Measurements from ENCODE around the gene SLC17A2.

Gene SLC17A2

DNA sequence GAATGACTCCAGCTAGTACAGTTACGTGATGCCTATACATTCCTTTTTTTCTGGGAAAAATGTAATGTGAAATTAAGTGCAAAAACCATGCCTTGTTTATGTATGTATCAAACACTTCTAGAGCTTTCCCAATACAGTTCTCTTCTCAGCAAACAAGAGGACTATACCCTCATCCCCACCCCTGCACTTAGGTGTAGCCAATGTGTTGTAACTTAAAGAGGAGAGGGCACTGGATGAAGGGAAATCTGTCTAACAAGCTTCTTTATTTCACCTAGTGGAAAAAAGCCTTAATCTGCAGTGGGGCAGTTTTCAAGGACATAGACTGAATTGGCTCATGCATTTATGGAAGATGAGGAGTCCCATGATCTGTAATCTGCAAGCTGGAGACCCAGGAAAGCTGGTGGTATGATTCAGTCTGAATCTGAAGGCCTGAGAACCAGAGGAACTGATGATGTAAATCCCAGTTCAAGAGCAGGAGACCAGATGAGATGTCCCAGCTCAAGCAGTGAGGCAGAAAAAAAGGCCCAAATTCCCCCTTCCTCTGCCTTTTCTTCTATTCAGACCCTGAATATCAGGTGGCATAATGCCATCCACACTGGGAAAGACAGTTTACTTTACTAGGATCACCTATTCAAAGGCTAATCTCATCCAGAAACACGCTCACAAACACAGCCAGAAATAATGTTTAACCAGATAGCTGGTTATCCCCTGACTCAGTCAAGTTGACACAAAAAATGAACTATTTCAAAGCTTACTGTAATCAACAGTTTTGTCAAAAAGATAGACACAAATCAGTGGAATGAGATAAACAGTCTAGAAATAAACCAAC lies 30.7 kb downstream of the SLC17A2 start:
- Mint-ChIP-seq H3K4me3 (no peak overlapping the region), H3K4me1 (no peaks in the 10 kb centered on the region), H3K27me3 (ENCODE audit: low read depth, poor library complexity) (no peaks in the 10 kb centered on the region), H3K27ac (no peak overlapping the region), H3K36me3 (ENCODE audit: low read depth) (no peaks in the 10 kb centered on the region), H3K9me3 (no peaks in the 10 kb centered on the region)
- TF ChIP-seq, protein P1, sequence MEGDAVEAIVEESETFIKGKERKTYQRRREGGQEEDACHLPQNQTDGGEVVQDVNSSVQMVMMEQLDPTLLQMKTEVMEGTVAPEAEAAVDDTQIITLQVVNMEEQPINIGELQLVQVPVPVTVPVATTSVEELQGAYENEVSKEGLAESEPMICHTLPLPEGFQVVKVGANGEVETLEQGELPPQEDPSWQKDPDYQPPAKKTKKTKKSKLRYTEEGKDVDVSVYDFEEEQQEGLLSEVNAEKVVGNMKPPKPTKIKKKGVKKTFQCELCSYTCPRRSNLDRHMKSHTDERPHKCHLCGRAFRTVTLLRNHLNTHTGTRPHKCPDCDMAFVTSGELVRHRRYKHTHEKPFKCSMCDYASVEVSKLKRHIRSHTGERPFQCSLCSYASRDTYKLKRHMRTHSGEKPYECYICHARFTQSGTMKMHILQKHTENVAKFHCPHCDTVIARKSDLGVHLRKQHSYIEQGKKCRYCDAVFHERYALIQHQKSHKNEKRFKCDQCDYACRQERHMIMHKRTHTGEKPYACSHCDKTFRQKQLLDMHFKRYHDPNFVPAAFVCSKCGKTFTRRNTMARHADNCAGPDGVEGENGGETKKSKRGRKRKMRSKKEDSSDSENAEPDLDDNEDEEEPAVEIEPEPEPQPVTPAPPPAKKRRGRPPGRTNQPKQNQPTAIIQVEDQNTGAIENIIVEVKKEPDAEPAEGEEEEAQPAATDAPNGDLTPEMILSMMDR (IDR thresholded peaks at IDR 0.05) = no peak
- DNase-seq = no peak

DNA sequence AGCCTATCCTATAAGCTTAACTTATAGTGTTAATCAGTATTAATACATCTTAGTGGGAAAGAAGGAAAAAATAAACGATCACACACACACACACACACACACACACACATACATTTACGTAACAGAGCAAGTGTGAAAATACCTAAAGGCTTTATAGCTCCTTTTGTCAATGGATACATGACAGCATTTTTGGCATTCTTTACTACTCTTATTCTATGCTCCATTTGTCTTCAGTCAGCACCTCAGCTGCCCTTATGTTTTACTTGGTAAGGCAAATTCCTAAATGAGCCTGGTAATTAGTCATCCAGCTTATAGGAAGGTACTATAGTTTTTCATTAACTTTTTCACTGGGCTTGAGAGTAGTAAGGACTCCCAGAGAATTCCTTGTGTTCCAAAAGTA lies 31.4 kb downstream of the SLC17A2 start:
- Mint-ChIP-seq H3K4me1 (no peaks in the 10 kb centered on the region), H3K9me3 (no peaks in the 10 kb centered on the region), H3K4me3 (no peak overlapping the region), H3K27me3 (ENCODE audit: low read depth, poor library complexity) (no peaks in the 10 kb centered on the region), H3K36me3 (ENCODE audit: low read depth) (no peaks in the 10 kb centered on the region), H3K27ac (no peak overlapping the region)
- DNase-seq = no peak
- TF ChIP-seq, protein P1 (IDR thresholded peaks at IDR 0.05) = no peak

DNA sequence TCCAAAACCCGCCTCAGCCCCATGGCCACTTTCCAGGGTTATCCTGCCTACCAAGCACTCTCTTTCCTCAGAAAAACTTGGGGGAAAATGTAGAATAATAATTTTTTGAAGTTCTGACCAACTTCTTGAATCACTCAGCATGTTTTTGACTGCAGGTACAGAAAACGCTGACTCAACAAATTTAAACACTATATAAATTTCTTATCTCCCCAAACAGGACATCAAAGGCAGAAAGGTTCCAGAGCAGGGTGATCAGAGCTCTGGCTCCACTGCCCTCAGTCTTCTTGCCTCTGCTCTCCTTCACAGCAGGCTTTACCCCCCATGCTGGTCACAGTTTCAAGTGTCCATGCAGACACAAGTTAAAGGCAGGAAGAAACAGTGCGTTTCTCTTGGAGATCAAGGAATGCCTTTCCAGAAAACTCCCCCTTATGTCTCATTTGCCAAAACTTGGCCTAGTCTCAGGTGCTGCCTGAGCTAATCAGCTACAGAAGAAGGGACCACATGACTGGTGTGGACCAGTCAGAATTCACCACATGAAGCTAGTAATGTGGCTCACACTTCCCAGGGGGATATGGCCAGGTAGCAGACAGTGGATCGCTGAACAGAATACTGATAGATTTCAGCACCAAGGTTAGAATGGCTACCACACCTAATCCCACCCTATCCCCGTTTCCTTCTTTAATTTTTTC lies 32.1 kb downstream of the SLC17A2 start:
- no peaks in the 10 kb centered on the region for H3K9me3 Mint-ChIP-seq

DNA sequence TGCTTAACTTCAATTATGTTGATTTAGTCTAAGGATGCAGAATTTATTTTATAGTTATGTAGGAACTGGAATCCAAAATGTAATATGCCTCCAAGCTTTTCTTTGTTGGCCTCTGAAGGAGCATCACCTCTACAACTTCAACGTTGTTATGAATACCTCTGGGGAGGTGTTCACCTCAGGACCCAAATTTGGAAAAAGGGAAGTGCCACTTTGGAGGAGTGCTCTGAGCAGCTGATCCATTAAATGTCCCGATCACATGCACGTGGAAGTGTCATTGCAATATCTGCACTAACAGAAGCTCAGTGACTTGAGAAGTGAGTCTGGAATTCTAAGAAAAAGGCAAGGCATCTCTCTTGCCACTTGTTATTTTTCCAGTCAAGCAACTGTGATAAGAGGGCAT lies 34.2 kb downstream of the SLC17A2 start:
- DNase-seq = no peak
- no peaks in the 10 kb centered on the region for H3K9me3 Mint-ChIP-seq
- peaks cover 5% of the 10 kb centered on the region for H3K27me3 Mint-ChIP-seq (ENCODE audit: low read depth, poor library complexity)
- no peak overlapping the region for H3K27ac Mint-ChIP-seq
- H3K36me3 Mint-ChIP-seq (ENCODE audit: low read depth) = no peaks in the 10 kb centered on the region
- H3K4me3 Mint-ChIP-seq = no peak overlapping the region
- H3K4me1 Mint-ChIP-seq = no peaks in the 10 kb centered on the region
- TF ChIP-seq, protein P1 (IDR thresholded peaks at IDR 0.05) = no peak

More for the DNA sequence above, 32.1 kb downstream of the SLC17A2 start:
- no peak overlapping the region for H3K27ac Mint-ChIP-seq
- TF ChIP-seq, protein P1 (IDR thresholded peaks at IDR 0.05) = no peak
- H3K27me3 Mint-ChIP-seq (ENCODE audit: low read depth, poor library complexity) = no peaks in the 10 kb centered on the region
- H3K4me1 Mint-ChIP-seq = no peaks in the 10 kb centered on the region
- no peak overlapping the region for H3K4me3 Mint-ChIP-seq
- no peak for DNase-seq
- H3K36me3 Mint-ChIP-seq (ENCODE audit: low read depth) = no peaks in the 10 kb centered on the region

DNA sequence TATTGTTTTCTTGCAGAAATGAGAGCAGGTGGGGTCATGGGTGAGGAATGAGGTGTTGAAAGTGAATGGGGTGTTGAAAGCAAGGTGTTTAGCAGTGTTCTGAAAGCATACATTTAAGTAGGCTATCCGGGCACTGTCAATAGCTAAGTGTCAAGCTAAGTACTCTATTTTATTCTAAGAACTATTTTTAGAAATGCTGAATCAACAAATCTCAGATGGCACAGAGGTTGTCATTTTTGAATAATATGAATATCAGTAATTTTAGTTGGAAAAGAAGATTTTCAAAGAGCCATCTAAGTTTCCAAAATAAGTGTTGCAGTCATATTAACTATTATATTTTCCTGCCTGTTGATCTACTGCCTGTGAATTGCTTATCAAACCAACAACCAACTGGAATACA lies 34.7 kb downstream of the SLC17A2 start:
- H3K9me3 Mint-ChIP-seq = no peaks in the 10 kb centered on the region

More for the DNA sequence above, 34.7 kb downstream of the SLC17A2 start:
- Mint-ChIP-seq H3K4me3 (no peak overlapping the region), H3K4me1 (no peaks in the 10 kb centered on the region), H3K36me3 (ENCODE audit: low read depth) (no peaks in the 10 kb centered on the region), H3K27ac (no peak overlapping the region), H3K27me3 (ENCODE audit: low read depth, poor library complexity) (peaks cover 5% of the 10 kb centered on the region)
- TF ChIP-seq, protein P1 (IDR thresholded peaks at IDR 0.05) = no peak
- no peak for DNase-seq
